ENCODE results near the gene RAB11A.

The RAB11A gene

DNA sequence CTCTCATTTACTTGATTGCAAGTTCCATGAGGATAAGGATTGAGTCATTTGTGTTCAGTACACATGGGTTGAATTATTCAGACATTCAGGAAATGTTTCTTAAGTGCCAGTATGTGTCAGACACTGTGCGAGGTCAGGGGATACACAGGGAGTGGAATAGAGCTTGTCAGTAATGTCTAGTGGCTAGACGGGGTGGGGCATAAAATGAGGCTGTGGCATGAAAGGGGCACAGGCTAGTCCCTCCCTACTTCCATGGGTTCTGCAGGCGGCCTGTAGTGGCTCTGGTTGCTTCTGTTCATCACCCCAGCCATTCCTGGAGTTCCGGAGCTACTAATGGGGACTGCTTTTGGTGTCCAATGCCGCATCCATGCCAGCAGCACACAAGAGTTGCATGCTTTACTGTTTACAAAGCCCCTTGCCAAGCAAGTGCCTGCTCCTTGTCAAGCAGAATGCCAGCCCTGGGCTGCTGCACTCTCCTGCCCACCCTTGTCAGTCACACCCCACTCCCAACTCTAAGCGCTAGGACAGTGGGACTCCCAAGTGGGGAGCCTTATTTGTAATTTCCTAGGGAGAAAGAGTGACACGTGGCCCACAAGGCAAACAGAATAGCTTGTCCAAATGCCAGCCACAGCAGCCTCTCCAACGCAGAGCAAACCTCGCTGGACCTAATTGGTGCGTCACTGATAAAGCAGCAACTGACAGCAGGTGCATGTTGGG lies 70.8 kb downstream of the RAB11A start:
- DNase-seq (ENCODE audit: low read depth in 2 of 2), result no peak

DNA sequence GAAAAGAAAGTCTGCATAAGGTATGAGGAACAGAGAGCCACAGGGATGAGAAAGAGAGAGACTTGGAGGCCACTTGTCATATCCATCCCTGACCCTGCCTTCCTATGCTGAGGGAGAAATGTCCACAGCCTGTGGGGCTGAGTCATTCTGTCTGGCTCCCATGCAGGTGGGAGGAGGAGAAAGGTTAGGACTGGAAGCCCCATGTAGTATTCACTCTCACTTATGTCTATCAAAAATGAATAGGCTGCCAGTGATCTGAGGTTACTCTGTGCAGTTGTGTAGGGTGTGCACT lies 71.3 kb downstream of the RAB11A start:
- DNase-seq (ENCODE audit: low read depth in 2 of 2), result no peak
